Small intestine (tissue), 7 donors: ENCODE measurements around the gene CCDC160. TPM values are rescaled to one million over a fixed set of nuclear protein-coding genes. Genes with fewer than 3 reads are reported as not detected.
"Not testable (repeated sequence)": the region's sequence is repeated elsewhere in the genome, so short reads cannot be mapped to it uniquely, and the experiment has no call there.

ENCODE experiments used
- DNase-seq, 2 donors: peaks; one replicate each; pipeline versions ENCODE4 v3.0.0 to v3.0.0-alpha.2; 2013
- FAIRE-seq: peaks from 2 replicates; lab custom pipeline; 2012; peaks lifted over from hg19 to GRCh38; lab: Jason Lieb, UNC
- H3K27ac ChIP-seq, 3 donors: one replicate each; pipeline ENCODE4 v1.5.1; 2013; ENCODE audit warnings: low read length in 2 of 3, mild to moderate bottlenecking in 2 of 3, control low read depth in 1 of 3, inconsistent platforms in 1 of 3, low read depth in 1 of 3, moderate library complexity in 1 of 3
- H3K27me3 ChIP-seq, 3 donors: one replicate each; pipeline ENCODE4 v1.6.1; 2013; ENCODE audit warnings: low read length in 3 of 3, inconsistent platforms in 1 of 3; ENCODE audit not compliant: control insufficient read depth in 3 of 3, insufficient read depth in 3 of 3
- H3K36me3 ChIP-seq, 3 donors: one replicate each; pipeline ENCODE4 v1.6.1; 2013; ENCODE audit warnings: low read length in 3 of 3, inconsistent platforms in 1 of 3, low read depth in 1 of 3, mild to moderate bottlenecking in 1 of 3, moderate library complexity in 1 of 3; ENCODE audit not compliant: control insufficient read depth in 3 of 3, insufficient read depth in 2 of 3
- H3K4me1 ChIP-seq, 3 donors: one replicate each; pipeline ENCODE4 v1.6.1; 2013; ENCODE audit warnings: low read length in 2 of 3, inconsistent platforms in 1 of 3, low read depth in 1 of 3, mild to moderate bottlenecking in 1 of 3, moderate library complexity in 1 of 3; ENCODE audit not compliant: control insufficient read depth in 3 of 3, insufficient read depth in 2 of 3
- H3K4me3 ChIP-seq, 3 donors: one replicate each; pipeline ENCODE4 v1.5.1; 2013; ENCODE audit warnings: low read length in 3 of 3, control low read depth in 1 of 3, inconsistent platforms in 1 of 3, low read depth in 1 of 3, mild to moderate bottlenecking in 1 of 3, moderate library complexity in 1 of 3
- H3K9me3 ChIP-seq, 2 donors: one replicate each; pipeline ENCODE4 v1.6.1; 2013; ENCODE audit warnings: low read depth in 1 of 2, low read length in 1 of 2; ENCODE audit not compliant: control insufficient read depth in 2 of 2, insufficient read depth in 1 of 2
- WGBS, 3 donors: extraction: QIAGEN DNeasy Blood & Tissue Kit; methylation state at CpG; one replicate each; pipeline ENCODE4 v1.1.7; 2013; 5-methylcytosine and 5-hydroxymethylcytosine counted together
- polyA plus RNA-seq, 4 donors: library from polyadenylated mRNA; stranded (reverse) in 3 of 4; unstranded in 1 of 4; fragments of 200-250 nt in 3 of 4; fragments of 120-200 nt in 1 of 4; gene quantifications; one replicate each; pipeline versions ENCODE4 v1.2.1 to v1.2.3, GENCODE V29; 2013
- donor health status: healthy with polysubstance abuse.
- donor health status: control.
- donor health status: control.
- donor health status: Bipolar disorder and iron deficiency.
- donor health status: healthy.

The CCDC160 gene
- polyA plus RNA-seq, 4 donors, result 0.06 to 0.07 TPM; not detected in 2

DNA sequence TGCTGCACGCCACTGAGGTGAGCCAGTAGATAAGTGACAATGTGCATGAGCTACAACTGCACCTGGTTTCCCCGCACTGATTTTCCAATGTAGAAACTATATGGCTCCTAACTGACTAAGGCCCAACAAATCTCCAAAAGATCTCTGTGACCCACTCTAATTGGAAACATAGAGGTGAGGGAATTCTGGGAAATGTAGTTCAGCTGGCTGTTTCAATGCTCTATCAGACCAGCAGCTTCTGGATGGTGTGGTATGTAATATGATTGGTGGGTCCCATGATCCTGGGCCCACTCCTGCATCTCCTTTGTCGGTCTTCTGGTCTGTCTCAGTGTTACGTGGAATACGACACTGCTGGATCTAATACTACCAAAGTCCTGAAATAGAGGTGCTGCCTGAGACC, 18.6 kb downstream of the CCDC160 start:
- H3K27ac ChIP-seq, result no peak overlapping the region
- H3K36me3 ChIP-seq, result no peaks in the 10 kb centered on the region
- no peaks in the 10 kb centered on the region for H3K4me1 ChIP-seq
- H3K27me3 ChIP-seq, result no peaks in the 10 kb centered on the region
- no peaks in the 10 kb centered on the region for H3K9me3 ChIP-seq
- no peak overlapping the region for H3K4me3 ChIP-seq
- no peak for DNase-seq
- FAIRE-seq, result no peak
- 57 to 80% (median 68%) methylated on average over 5 of the region's 5 CpGs for WGBS, 3 donors

- FAIRE-seq, result no peak
- no peak for DNase-seq
- 78 to 95% (median 92%) methylated on average over 2 of the region's 2 CpGs for WGBS, 3 donors
Measured at GRCh38 chrX:134256684-134257083, 19.7 kb downstream of the CCDC160 start.

DNA sequence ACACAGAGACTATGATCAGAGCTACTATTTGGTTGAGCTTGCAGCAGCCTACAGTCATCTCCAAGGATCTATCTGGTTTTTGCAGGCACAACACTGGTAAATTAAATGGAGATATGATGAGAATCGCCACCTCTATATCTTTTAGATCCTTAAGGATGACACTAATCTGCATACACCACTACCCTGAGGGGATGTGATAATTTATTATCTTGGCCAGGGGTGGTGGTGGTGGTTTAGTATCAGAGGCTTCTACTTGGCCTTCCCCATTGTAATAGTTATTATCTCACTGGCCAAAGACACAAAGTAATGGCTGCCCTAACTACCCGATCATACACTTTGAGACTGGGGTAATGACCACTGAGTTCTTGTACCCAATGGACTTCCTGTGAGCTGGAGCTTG, 21.2 kb downstream of the CCDC160 start:
- Histone ChIP-seq H3K4me3 (no peak overlapping the region), H3K4me1 (no peaks in the 10 kb centered on the region), H3K27ac (no peak overlapping the region), H3K36me3 (no peaks in the 10 kb centered on the region), H3K9me3 (no peaks in the 10 kb centered on the region), H3K27me3 (no peaks in the 10 kb centered on the region)
- no peak for DNase-seq
- no peak for FAIRE-seq
- 68 to 96% (median 81%) methylated on average over 2 of the region's 2 CpGs for WGBS, 3 donors

More at GRCh38 chrX:134256684-134257083, 19.7 kb downstream of the CCDC160 start:
- no peak overlapping the region for H3K4me3 ChIP-seq
- H3K36me3 ChIP-seq, result no peaks in the 10 kb centered on the region
- no peaks in the 10 kb centered on the region for H3K4me1 ChIP-seq
- no peaks in the 10 kb centered on the region for H3K27me3 ChIP-seq
- no peaks in the 10 kb centered on the region for H3K9me3 ChIP-seq
- no peak overlapping the region for H3K27ac ChIP-seq

DNA sequence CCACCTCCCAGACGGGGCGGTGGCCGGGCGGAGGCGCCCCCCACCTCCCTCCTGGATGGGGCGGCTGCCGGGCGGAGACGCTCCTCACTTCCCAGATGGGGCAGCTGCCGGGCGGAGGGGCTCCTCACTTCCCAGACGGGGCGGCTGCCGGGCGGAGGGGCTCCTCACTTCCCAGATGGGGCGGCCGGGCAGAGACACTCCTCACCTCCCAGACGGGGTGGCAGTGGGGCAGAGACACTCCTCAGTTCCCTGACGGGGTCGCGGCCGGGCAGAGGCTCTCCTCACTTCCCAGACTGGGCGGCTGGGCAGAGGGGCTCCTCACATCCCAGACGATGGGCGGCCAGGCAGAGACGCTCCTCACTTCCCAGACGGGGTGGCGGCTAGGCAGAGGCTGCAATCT, 49.0 kb downstream of the CCDC160 start:
- H3K27me3 ChIP-seq, FAIRE-seq, H3K36me3 ChIP-seq, H3K9me3 ChIP-seq, H3K4me3 ChIP-seq, H3K27ac ChIP-seq, H3K4me1 ChIP-seq, DNase-seq: not testable (repeated sequence)
- WGBS, 3 donors, result 92 to 100% (median 93%) methylated on average over 6 to 28 of the region's 28 CpGs

- Histone ChIP-seq H3K4me3 (no peak overlapping the region), H3K27me3 (no peaks in the 10 kb centered on the region), H3K36me3 (no peaks in the 10 kb centered on the region), H3K9me3 (no peaks in the 10 kb centered on the region), H3K27ac (no peak overlapping the region), H3K4me1 (no peaks in the 10 kb centered on the region)
- DNase-seq (no peak), FAIRE-seq (no peak)
- 47 to 61% (median 56%) methylated on average over 3 to 4 of the region's 4 CpGs for WGBS, 3 donors
Measured at GRCh38 chrX:134287346-134287745, 50.4 kb downstream of the CCDC160 start.

- Histone ChIP-seq H3K9me3 (no peaks in the 10 kb centered on the region), H3K4me3 (no peak overlapping the region), H3K4me1 (no peaks in the 10 kb centered on the region), H3K36me3 (no peaks in the 10 kb centered on the region), H3K27ac (no peak overlapping the region), H3K27me3 (no peaks in the 10 kb centered on the region)
- no peak for FAIRE-seq
- DNase-seq, result no peak
Measured at GRCh38 chrX:134294548-134294947, 57.6 kb downstream of the CCDC160 start.

Other genes with a start within 250 kb of the CCDC160 start
- 10 to 100 TPM in 1 of 4 donors, 1 to 10 TPM in 3; 3.2 to 19.1 (median 6.1) TPM for gene PHF6, start 136.1 kb downstream of the CCDC160 start, polyA plus RNA-seq
- 10 to 100 TPM; 24.3 to 57.8 (median 29.5) TPM for gene HPRT1, start 223.0 kb downstream of the CCDC160 start, polyA plus RNA-seq